ENCODE measurements around the gene KAZN.

Gene KAZN

GRCh38 chr1:14635421-14635820, 36.9 kb downstream of the KAZN start:
- H3K4me3 ChIP-seq (ENCODE audit: low read depth, low read length, poor library complexity, severe bottlenecking), result no peak overlapping the region
- no peaks in the 10 kb centered on the region for H3K36me3 ChIP-seq (ENCODE audit: insufficient read depth, low read length)
- no peaks in the 10 kb centered on the region for H3K27me3 ChIP-seq (ENCODE audit: insufficient read depth, low read length)
- H3K4me1 ChIP-seq (ENCODE audit: insufficient read depth, low read length, severe bottlenecking), result no peaks in the 10 kb centered on the region
- H4K20me1 ChIP-seq (ENCODE audit: insufficient read depth, low read length), result no peaks in the 10 kb centered on the region
- no peak overlapping the region for H3K9ac ChIP-seq (ENCODE audit: low read length)
- H3K9me2 ChIP-seq (ENCODE audit: low read depth, low read length), result no peaks in the 10 kb centered on the region
- no peak overlapping the region for H3K27ac ChIP-seq (ENCODE audit: low read depth, low read length, poor library complexity, severe bottlenecking)
- TF ChIP-seq EZH2 (IDR thresholded peaks at IDR 0.05; ENCODE audit: borderline replicate concordance, low read length) (no peak), CTCF (IDR thresholded peaks at IDR 0.05; ENCODE audit: low read length) (no peak)
- H3K9me3 ChIP-seq (ENCODE audit: low read length), result no peaks in the 10 kb centered on the region
- H3K4me2 ChIP-seq (ENCODE audit: low read length), result no peak overlapping the region
- H2AFZ ChIP-seq (ENCODE audit: low read length), result no peak overlapping the region
- H3F3A ChIP-seq (ENCODE audit: insufficient read depth, low read length), result no peaks in the 10 kb centered on the region
- no peaks in the 10 kb centered on the region for H3K79me2 ChIP-seq (ENCODE audit: insufficient read depth, low read length)

GRCh38 chr1:14636897-14637632, 38.6 kb downstream of the KAZN start:
- H3K9ac ChIP-seq (ENCODE audit: low read length), result no peak overlapping the region
- H3K36me3 ChIP-seq (ENCODE audit: insufficient read depth, low read length), result no peaks in the 10 kb centered on the region
- H3K4me3 ChIP-seq (ENCODE audit: low read depth, low read length, poor library complexity, severe bottlenecking), result no peak overlapping the region
- no peak overlapping the region for H2AFZ ChIP-seq (ENCODE audit: low read length)
- H3K9me2 ChIP-seq (ENCODE audit: low read depth, low read length), result no peaks in the 10 kb centered on the region
- TF ChIP-seq CTCF (IDR thresholded peaks at IDR 0.05; ENCODE audit: low read length) (no peak), EZH2 (IDR thresholded peaks at IDR 0.05; ENCODE audit: borderline replicate concordance, low read length) (no peak)
- no peak overlapping the region for H3K4me2 ChIP-seq (ENCODE audit: low read length)
- no peaks in the 10 kb centered on the region for H3F3A ChIP-seq (ENCODE audit: insufficient read depth, low read length)
- no peaks in the 10 kb centered on the region for H3K27me3 ChIP-seq (ENCODE audit: insufficient read depth, low read length)
- H3K9me3 ChIP-seq (ENCODE audit: low read length), result no peaks in the 10 kb centered on the region
- no peak overlapping the region for H3K27ac ChIP-seq (ENCODE audit: low read depth, low read length, poor library complexity, severe bottlenecking)
- H3K4me1 ChIP-seq (ENCODE audit: insufficient read depth, low read length, severe bottlenecking), result no peaks in the 10 kb centered on the region
- H4K20me1 ChIP-seq (ENCODE audit: insufficient read depth, low read length), result no peaks in the 10 kb centered on the region
- no peaks in the 10 kb centered on the region for H3K79me2 ChIP-seq (ENCODE audit: insufficient read depth, low read length)

- TF ChIP-seq EZH2 (IDR thresholded peaks at IDR 0.05; ENCODE audit: borderline replicate concordance, low read length) (no peak), CTCF (IDR thresholded peaks at IDR 0.05; ENCODE audit: low read length) (no peak)
- no peaks in the 10 kb centered on the region for H3K79me2 ChIP-seq (ENCODE audit: insufficient read depth, low read length)
- no peak overlapping the region for H3K27ac ChIP-seq (ENCODE audit: low read depth, low read length, poor library complexity, severe bottlenecking)
- H3K4me1 ChIP-seq (ENCODE audit: insufficient read depth, low read length, severe bottlenecking), result no peaks in the 10 kb centered on the region
- H3K4me3 ChIP-seq (ENCODE audit: low read depth, low read length, poor library complexity, severe bottlenecking), result no peak overlapping the region
- H3K9me3 ChIP-seq (ENCODE audit: low read length), result 0 out of 2 replicates have a peak, but pooled peaks cover 5% of the 10 kb centered on the region
- no peak overlapping the region for H2AFZ ChIP-seq (ENCODE audit: low read length)
- H3K27me3 ChIP-seq (ENCODE audit: insufficient read depth, low read length), result no peaks in the 10 kb centered on the region
- H3F3A ChIP-seq (ENCODE audit: insufficient read depth, low read length), result no peaks in the 10 kb centered on the region
- H3K36me3 ChIP-seq (ENCODE audit: insufficient read depth, low read length), result no peaks in the 10 kb centered on the region; the same call in 1 of the 2 replicates
- no peaks in the 10 kb centered on the region for H4K20me1 ChIP-seq (ENCODE audit: insufficient read depth, low read length)
- H3K4me2 ChIP-seq (ENCODE audit: low read length), result no peak overlapping the region
- no peak overlapping the region for H3K9ac ChIP-seq (ENCODE audit: low read length)
- H3K9me2 ChIP-seq (ENCODE audit: low read depth, low read length), result no peaks in the 10 kb centered on the region
These were observed 41.0 kb downstream of the KAZN start for GRCh38 chr1:14639291-14640050.
